IPS DF 6.9 (cell line): ENCODE data around the gene GPR107.
A peak's percentile ranks its signal among the peaks of the same experiment; 100 is the strongest.

Experiments used
- DNase-seq: peaks from one replicate; pipeline ENCODE4 v3.0.0-alpha.2; 2013; ENCODE audit warnings: low read depth, low spot score
- H3K27ac ChIP-seq: one replicate; pipeline ENCODE4 v1.5.1; 2013; ENCODE audit warnings: low read length, control low read depth
- H3K27me3 ChIP-seq: 2 replicates; pipeline ENCODE4 v1.6.1; 2013; ENCODE audit warnings: mild to moderate bottlenecking, low read length; ENCODE audit not compliant: control insufficient read depth, insufficient read depth
- H3K36me3 ChIP-seq: 2 replicates; pipeline ENCODE4 v1.6.1; 2013; ENCODE audit warnings: low read length; ENCODE audit not compliant: control insufficient read depth, insufficient read depth
- H3K4me1 ChIP-seq: 2 replicates; pipeline ENCODE4 v1.6.1; 2013; ENCODE audit warnings: low read length; ENCODE audit not compliant: control insufficient read depth, insufficient read depth
- H3K4me3 ChIP-seq: 2 replicates; pipeline ENCODE4 v1.5.1; 2013; ENCODE audit warnings: mild to moderate bottlenecking, low read length
- H3K9me3 ChIP-seq: 2 replicates; pipeline ENCODE4 v1.6.1; 2013; ENCODE audit warnings: low read length, inconsistent platforms; ENCODE audit not compliant: control insufficient read depth, insufficient read depth
- WGBS: extraction: QIAGEN DNeasy Blood & Tissue Kit; methylation state at CpG from one replicate; pipeline ENCODE4 v1.1.7; 2013; ENCODE audit warnings: mixed read lengths, missing lambda C conversion rate; ENCODE audit not compliant: insufficient read length, insufficient coverage; 5-methylcytosine and 5-hydroxymethylcytosine counted together

Gene GPR107

DNA sequence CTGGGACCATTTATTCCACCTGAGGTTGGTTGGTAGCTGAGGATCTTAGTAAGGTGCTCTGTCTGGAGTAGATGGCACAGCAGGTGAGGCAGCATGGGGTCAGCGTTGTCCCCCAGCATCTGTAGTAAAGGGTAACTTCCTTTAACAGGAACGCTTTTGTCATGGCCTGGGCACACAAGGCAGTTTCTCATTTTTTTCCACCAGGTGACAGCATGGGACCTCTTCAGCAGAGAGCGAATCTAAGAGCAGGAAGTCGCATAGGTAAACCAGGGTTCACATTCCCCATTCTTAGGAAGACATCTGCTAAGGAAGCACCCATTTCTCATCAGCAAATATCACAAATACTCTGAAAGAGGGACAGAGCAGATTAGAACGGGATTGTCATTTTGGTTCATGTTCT, 56.5 kb downstream of the GPR107 start:
- WGBS, result no CpG with 5 or more reads among the region's 5 CpGs

DNA sequence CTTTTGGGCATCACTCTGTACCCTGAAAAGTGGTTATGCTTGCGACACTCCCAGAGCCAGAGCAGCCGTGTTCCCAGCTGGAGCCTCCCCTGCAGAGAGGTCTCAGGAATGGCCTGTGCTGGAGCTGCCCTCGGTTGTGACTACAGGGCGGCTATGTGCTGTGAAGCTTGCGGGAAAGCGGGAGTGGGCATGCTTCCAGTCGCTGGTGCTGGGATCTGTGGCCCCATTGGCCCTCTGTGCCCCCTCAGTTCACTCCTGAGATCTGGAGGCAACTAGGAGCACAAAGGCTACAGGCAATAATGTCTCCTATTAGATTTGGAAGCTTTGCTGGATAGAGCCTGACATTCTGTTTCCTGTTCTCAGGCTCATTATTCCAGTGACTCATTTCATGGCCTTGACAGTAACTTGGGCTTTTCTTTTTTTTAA, 56.9 kb downstream of the GPR107 start:
- Histone ChIP-seq H3K36me3 (0 out of 2 replicates have a peak, but pooled peaks cover 3% of the 10 kb centered on the region), H3K27me3 (no peaks in the 10 kb centered on the region), H3K4me3 (no peak overlapping the region), H3K9me3 (no peaks in the 10 kb centered on the region), H3K4me1 (peaks cover 1% of the 10 kb centered on the region; the same call in 1 of the 2 replicates), H3K27ac (no peak overlapping the region)
- no CpG with 5 or more reads among the region's 7 CpGs for whole genome bisulfite sequencing
- DNase-seq, result no peak

More for the DNA sequence above, 56.5 kb downstream of the GPR107 start:
- H3K4me3 ChIP-seq, result no peak overlapping the region
- DNase-seq, result peak; percentile 16
- no peak overlapping the region for H3K27ac ChIP-seq
- 0 out of 2 replicates have a peak, but pooled peaks cover 3% of the 10 kb centered on the region for H3K36me3 ChIP-seq
- no peaks in the 10 kb centered on the region for H3K9me3 ChIP-seq
- peaks cover 1% of the 10 kb centered on the region; the same call in 1 of the 2 replicates for H3K4me1 ChIP-seq
- no peaks in the 10 kb centered on the region for H3K27me3 ChIP-seq

DNA sequence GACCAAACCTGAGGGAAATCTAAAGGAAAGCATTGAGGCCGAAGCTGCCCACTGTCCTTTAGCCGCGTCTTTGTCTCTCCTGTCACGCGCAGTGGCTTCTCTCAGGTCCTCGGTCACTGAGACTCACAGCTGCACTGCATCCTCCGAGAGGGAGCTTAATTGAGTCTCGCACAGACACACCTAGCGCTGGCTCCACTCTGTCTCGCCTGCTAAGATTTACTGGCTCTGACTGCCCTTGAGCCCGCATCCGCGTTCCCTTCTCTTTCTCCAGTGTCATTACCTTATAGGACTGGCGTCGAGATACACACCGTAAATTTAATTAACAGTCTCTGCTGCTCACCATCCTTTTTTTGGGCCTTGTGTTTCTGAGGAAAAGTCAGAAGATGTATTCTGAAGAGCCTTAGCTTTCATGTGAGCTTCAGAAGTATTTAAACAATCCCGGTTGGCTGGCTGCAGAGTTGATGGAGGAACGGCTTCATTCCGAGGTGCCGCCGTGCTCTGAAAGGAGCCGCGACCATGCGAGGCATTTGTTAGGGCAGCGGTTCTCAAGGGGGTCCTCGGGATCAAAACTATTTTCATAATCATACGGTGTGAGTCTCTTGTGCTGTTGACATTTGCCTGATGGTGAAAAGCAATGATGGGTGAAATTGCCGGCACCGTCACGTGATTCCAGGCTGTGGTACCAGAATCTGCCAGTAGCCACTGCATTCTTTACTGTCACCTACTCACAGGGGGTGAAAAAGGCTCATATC, 58.3 kb downstream of the GPR107 start:
- no CpG with 5 or more reads among the region's 30 CpGs for WGBS

DNA sequence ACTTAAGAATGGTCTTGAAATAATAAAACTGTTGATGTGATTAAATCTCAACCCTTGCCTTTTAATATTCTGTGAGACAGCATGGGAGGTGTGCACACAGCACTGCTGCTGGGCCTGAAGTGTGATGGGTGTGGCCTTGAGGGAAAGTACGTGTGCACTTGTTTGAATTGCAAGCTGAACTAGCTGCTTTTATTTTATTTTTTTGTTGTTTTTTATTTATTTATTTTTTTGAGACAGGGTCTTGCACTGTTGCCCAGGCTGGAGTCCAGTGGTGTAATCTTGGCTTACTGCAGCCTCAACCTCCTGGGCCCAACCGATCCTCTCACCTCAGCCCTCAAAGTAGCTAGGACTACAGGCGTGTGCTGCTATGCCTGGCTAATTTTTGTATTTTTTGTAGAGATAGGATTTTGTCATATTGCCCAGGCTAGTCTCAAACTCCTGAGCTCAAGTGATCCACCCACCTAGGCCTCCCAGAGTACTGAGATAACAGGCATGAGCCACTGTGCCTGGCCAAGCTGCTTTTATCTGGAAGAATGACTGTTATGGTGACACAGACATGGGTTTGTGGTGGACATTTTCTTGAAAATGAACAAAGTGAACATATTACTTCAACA, 58.9 kb downstream of the GPR107 start:
- Histone ChIP-seq H3K36me3 (0 out of 2 replicates have a peak, but pooled peaks cover 3% of the 10 kb centered on the region), H3K4me1 (peaks cover 1% of the 10 kb centered on the region; the same call in 1 of the 2 replicates), H3K27ac (no peak overlapping the region), H3K9me3 (no peaks in the 10 kb centered on the region), H3K27me3 (no peaks in the 10 kb centered on the region), H3K4me3 (no peak overlapping the region)
- DNase-seq, result no peak
- WGBS, result no CpG with 5 or more reads among the region's 3 CpGs

More for the DNA sequence above, 58.3 kb downstream of the GPR107 start:
- no peaks in the 10 kb centered on the region for H3K27me3 ChIP-seq
- peaks cover 1% of the 10 kb centered on the region; the same call in 1 of the 2 replicates for H3K4me1 ChIP-seq
- no peaks in the 10 kb centered on the region for H3K9me3 ChIP-seq
- no peak overlapping the region for H3K27ac ChIP-seq
- H3K4me3 ChIP-seq, result no peak overlapping the region
- H3K36me3 ChIP-seq, result 0 out of 2 replicates have a peak, but pooled peaks cover 3% of the 10 kb centered on the region
- DNase-seq, result no peak

DNA sequence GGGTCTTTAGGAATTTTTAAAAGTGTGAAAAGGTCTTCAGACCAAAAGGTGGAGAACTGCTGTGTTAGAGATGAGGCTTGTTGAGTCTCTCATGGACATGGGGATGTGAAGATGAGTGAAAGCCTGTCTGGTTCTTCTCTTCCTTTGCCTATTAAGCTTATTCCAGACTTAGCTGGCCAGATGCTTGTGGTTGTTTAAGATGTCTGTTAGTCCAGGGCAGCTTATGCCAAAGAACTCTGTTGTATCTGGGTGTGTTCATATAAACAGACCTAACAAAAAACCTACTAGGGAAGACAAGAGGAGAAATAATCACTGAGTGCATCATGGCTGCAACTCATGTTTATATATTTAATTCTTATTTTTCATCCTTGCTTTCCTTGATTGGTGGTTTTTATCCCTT, 61.0 kb downstream of the GPR107 start:
- H3K36me3 ChIP-seq, result 0 out of 2 replicates have a peak, but pooled peaks cover 3% of the 10 kb centered on the region
- no peak for DNase-seq
- H3K4me3 ChIP-seq, result no peak overlapping the region
- H3K4me1 ChIP-seq, result peaks cover 6% of the 10 kb centered on the region
- no peaks in the 10 kb centered on the region for H3K27me3 ChIP-seq
- H3K9me3 ChIP-seq, result no peaks in the 10 kb centered on the region
- no peak overlapping the region for H3K27ac ChIP-seq

DNA sequence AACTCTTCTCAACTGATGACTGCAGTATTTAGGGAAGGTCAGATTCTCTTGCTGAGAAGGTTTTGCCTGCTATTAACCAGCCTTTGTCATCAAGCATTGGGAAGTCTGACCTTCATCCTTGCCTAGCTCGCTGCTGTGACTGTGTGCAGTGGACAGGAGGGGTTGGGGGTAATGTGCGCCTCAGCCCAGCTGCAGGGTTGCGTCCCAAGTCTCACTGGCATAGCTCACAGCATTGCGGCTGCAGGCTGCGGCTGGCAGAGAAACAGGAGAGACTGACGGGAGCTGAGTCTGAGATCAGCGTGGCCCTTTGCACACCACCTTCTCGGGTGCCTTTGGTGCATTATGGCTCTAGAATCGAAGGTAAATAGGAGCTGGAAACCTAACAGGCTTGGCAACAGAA, 62.6 kb downstream of the GPR107 start:
- DNase-seq, result no peak
- Histone ChIP-seq H3K9me3 (no peaks in the 10 kb centered on the region), H3K27me3 (no peaks in the 10 kb centered on the region), H3K4me3 (no peak overlapping the region), H3K4me1 (peaks cover 7% of the 10 kb centered on the region), H3K36me3 (no peaks in the 10 kb centered on the region), H3K27ac (no peak overlapping the region)
- WGBS, result no CpG with 5 or more reads among the region's 9 CpGs

DNA sequence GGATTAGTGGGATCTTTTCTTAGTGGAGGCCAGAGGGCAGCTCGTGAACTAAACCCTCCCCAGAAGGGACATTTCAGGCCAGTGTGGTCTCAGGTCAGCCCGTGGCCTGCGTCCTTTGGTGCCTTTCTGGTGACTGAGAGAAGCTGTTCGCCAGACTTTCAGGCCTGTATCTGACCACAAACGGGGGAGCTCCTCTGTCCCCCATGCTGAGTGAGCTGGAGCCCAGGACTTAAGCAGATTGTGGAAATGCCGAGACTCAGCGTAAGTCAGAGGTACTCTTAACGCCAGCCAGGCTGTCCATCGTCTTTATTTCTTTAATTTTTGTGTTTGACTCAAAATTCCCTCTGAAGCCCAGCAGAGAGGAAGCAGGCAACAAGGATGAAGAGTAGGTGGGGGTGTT, 63.7 kb downstream of the GPR107 start:
- whole genome bisulfite sequencing, result no CpG with 5 or more reads among the region's 9 CpGs
- Histone ChIP-seq H3K9me3 (no peaks in the 10 kb centered on the region), H3K36me3 (no peaks in the 10 kb centered on the region), H3K27ac (no peak overlapping the region), H3K4me3 (no peak overlapping the region), H3K4me1 (peaks cover 7% of the 10 kb centered on the region), H3K27me3 (no peaks in the 10 kb centered on the region)
- DNase-seq, result no peak

DNA sequence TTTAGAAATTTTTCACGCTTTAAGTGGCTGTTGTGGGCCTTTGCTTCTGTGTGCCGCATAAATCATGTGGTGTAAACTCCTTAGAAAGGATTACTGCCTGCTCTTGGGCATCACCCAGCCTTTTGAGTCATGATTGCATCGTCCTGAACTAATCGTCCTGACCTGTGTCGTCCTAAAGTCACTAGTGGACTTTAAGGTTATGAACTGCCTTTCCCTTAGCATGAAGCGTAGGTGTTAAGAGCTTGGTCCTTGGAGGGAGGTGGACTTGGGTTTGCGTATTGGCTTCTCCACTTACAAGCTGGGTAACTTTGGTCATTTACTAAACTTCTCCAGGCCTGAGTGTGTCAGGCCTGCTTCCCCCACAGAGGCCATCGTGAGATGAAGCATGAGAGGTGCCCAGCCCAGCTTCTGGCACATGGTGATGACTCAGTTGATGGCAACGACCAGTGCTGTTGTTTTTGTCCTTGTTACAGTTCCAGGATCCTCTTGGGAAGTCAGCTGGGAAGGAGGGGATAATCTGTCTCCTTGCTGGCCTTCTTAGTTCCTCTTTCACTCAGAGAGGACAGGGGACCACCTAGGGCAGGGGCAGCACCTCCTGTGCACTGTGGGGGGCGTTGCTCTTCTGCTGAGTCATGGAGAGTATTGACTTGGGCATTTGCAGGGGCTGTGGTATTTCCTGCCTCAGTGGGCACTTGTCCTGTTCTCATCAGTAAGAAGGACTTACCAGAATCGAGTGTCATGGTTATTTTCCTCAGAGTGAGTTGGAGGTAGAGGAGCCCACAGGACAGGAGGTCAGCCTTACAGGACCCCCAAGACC, 64.3 kb downstream of the GPR107 start:
- Histone ChIP-seq H3K27ac (no peak overlapping the region), H3K9me3 (no peaks in the 10 kb centered on the region), H3K4me3 (no peak overlapping the region), H3K27me3 (no peaks in the 10 kb centered on the region), H3K4me1 (peaks cover 7% of the 10 kb centered on the region), H3K36me3 (no peaks in the 10 kb centered on the region)
- DNase-seq, result no peak
- WGBS, result no CpG with 5 or more reads among the region's 11 CpGs

DNA sequence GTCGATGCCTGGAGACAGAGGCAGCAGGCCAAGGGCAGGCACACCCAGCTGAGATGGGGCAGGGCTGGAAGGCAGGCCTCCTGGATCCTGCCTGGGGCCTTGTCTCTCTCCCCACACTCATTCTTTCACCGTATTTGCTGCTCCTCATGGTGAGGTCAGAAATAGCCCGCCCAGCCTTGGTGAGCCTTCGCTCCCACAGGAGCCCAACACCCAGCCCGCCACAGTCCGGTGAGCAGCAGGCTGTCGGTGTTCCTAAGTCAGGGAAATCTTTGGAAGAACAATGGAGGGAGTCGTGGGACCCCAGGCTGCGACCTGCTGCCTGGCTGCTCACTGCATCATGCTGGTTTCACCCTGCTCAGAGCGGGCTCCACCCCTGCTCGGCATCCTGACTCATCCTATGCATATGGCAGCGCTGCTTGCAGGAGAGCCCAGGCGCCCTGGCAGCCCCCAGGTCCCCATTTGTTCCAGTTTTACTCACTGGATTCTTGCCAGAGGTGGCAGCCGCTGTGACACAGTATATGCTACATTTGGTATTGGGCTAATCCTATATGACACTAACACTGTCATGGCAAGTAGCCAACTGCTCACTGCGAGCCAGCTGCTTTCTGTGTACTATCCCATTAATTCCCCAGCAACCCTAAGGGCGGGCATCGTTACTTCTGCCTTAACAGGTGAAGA, 65.3 kb downstream of the GPR107 start:
- peaks cover 7% of the 10 kb centered on the region for H3K4me1 ChIP-seq
- H3K36me3 ChIP-seq, result no peaks in the 10 kb centered on the region
- no peaks in the 10 kb centered on the region for H3K27me3 ChIP-seq
- no peak overlapping the region for H3K4me3 ChIP-seq
- DNase-seq, result no peak
- WGBS, result no CpG with 5 or more reads among the region's 17 CpGs
- no peak overlapping the region for H3K27ac ChIP-seq
- H3K9me3 ChIP-seq, result no peaks in the 10 kb centered on the region
